ENCODE results near the gene PODXL. TPM values are rescaled to one million over a fixed set of nuclear protein-coding genes. Genes with fewer than 3 reads are reported as not detected.

PODXL gene
- total and polyA plus RNA-seq, 8 donors, result 2.9 to 241 (median 13.8) TPM

GRCh38 chr7:131595699-131596098 is 39.3 kb upstream of the PODXL start:
- no peaks in the 10 kb centered on the region for H3K4me1 ChIP-seq
- DNase-seq, result no peak
- no peak overlapping the region for H3K4me3 ChIP-seq
- no peaks in the 10 kb centered on the region for H3K27me3 ChIP-seq
- WGBS, 5 donors, result 74 to 85% (median 81%) methylated on average over 4 of the region's 4 CpGs
- TF ChIP-seq POLR2A (IDR thresholded peaks at IDR 0.05) (no peak), POLR2AphosphoS5 (IDR thresholded peaks at IDR 0.05) (no peak), EP300 (IDR thresholded peaks at IDR 0.05) (no peak)
- TF ChIP-seq, protein P1, sequence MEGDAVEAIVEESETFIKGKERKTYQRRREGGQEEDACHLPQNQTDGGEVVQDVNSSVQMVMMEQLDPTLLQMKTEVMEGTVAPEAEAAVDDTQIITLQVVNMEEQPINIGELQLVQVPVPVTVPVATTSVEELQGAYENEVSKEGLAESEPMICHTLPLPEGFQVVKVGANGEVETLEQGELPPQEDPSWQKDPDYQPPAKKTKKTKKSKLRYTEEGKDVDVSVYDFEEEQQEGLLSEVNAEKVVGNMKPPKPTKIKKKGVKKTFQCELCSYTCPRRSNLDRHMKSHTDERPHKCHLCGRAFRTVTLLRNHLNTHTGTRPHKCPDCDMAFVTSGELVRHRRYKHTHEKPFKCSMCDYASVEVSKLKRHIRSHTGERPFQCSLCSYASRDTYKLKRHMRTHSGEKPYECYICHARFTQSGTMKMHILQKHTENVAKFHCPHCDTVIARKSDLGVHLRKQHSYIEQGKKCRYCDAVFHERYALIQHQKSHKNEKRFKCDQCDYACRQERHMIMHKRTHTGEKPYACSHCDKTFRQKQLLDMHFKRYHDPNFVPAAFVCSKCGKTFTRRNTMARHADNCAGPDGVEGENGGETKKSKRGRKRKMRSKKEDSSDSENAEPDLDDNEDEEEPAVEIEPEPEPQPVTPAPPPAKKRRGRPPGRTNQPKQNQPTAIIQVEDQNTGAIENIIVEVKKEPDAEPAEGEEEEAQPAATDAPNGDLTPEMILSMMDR (IDR thresholded peaks at IDR 0.05), result no peak
- no peaks in the 10 kb centered on the region for H3K9me3 ChIP-seq
- no peaks in the 10 kb centered on the region for H3K36me3 ChIP-seq
- no peak overlapping the region for H3K27ac ChIP-seq
- intact Hi-C loops (cut with DNase I; ENCODE audit: low total_unique reads), result no loop called here

GRCh38 chr7:131591687-131592319 is 35.4 kb upstream of the PODXL start:
- whole genome bisulfite sequencing, 5 donors, result 54 to 71% (median 64%) methylated on average over 10 of the region's 10 CpGs
- no peak overlapping the region for H3K27ac ChIP-seq
- H3K4me3 ChIP-seq, result no peak overlapping the region
- intact Hi-C loops (cut with DNase I; ENCODE audit: low total_unique reads), result no loop called here
- no peak for TF ChIP-seq POLR2AphosphoS5 (IDR thresholded peaks at IDR 0.05)
- TF ChIP-seq EP300 (IDR thresholded peaks at IDR 0.05), result no peak
- no peak for TF ChIP-seq POLR2A (IDR thresholded peaks at IDR 0.05)
- TF ChIP-seq, protein P1 (IDR thresholded peaks at IDR 0.05), result no peak
- no peaks in the 10 kb centered on the region for H3K9me3 ChIP-seq
- H3K36me3 ChIP-seq, result no peaks in the 10 kb centered on the region
- peaks cover 0 to 2% (median 0%) of the 10 kb centered on the region in 4 donors for H3K4me1 ChIP-seq
- no peak for DNase-seq
- H3K27me3 ChIP-seq, result no peaks in the 10 kb centered on the region

DNA sequence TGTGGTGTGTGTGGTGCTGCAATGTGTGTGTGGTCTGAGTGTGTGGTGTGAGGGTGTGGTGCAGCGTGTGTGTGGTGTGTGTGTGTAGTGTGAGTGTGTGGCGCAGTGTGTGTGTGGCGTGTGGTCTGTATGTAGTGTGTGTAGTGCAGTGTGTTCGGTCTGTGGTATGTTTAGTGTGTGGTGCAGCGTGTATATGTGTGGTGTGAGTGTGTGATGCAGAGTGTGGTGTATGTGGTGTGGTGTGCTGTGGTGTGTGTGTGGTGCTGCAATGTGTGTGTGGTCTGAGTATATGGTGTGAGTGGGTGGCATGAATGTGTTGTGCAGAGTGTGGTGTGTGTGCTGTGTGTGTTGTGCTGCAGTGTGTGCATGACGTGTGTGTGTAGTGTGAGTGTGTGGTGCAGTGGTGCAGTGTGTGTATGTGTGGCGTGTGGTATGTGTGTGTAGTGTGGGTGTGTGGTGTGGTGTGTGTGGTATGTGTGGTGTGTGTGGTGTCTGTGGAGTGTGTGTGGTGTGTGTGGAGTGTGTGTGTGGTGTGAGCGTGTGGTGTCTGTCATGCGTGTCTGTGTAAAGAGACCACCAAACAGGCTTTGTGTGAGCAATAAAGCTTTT is 31.0 kb upstream of the PODXL start:
- TF ChIP-seq POLR2AphosphoS5 (IDR thresholded peaks at IDR 0.05), result no peak
- TF ChIP-seq POLR2A (IDR thresholded peaks at IDR 0.05), result no peak
- TF ChIP-seq, protein P1 (IDR thresholded peaks at IDR 0.05), result no peak
- TF ChIP-seq EP300 (IDR thresholded peaks at IDR 0.05), result no peak
- Histone ChIP-seq H3K9me3 (no peaks in the 10 kb centered on the region), H3K4me1 (peaks cover 0 to 8% (median 0%) of the 10 kb centered on the region in 4 donors), H3K36me3 (no peaks in the 10 kb centered on the region), H3K27me3 (no peaks in the 10 kb centered on the region), H3K27ac (no peak overlapping the region), H3K4me3 (no peak overlapping the region)
- DNase-seq, result no peak
- intact Hi-C loops (cut with DNase I; ENCODE audit: low total_unique reads), result no loop called here
- 83 to 89% (median 89%) methylated on average over 9 of the region's 9 CpGs for WGBS, 5 donors

DNA sequence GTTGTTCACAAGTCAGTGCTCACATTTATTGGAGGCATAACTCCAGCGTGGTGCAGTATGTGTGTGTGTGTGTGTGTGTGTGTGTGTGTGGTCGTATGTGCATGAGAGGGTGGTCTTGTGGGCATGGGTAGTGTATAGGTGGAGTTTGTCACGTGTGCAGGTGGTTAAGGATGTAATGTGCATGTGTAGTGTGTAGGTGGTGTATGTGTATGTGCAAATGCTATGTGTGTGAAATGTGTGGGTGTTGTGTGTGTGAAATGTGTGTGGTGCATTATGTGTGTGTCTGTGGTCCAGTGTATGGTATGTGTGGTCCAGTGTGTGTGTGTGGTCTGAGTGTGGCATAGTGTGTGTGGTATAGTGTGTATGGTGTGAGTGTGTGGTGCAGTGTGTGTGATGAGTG is 30.3 kb upstream of the PODXL start:
- intact Hi-C loops (cut with DNase I; ENCODE audit: low total_unique reads), result no loop called here
- H3K27ac ChIP-seq, result no peak overlapping the region
- no peaks in the 10 kb centered on the region for H3K36me3 ChIP-seq

More for the DNA sequence above, 30.3 kb upstream of the PODXL start:
- H3K27me3 ChIP-seq, result no peaks in the 10 kb centered on the region
- H3K4me1 ChIP-seq, result peaks cover 0 to 8% (median 0%) of the 10 kb centered on the region in 4 donors
- TF ChIP-seq POLR2A (IDR thresholded peaks at IDR 0.05), result no peak
- no peak for TF ChIP-seq EP300 (IDR thresholded peaks at IDR 0.05)
- TF ChIP-seq POLR2AphosphoS5 (IDR thresholded peaks at IDR 0.05), result no peak
- TF ChIP-seq, protein P1 (IDR thresholded peaks at IDR 0.05), result no peak
- DNase-seq, result no peak
- H3K9me3 ChIP-seq, result no peaks in the 10 kb centered on the region
- 38 to 69% (median 52%) methylated on average over 3 of the region's 3 CpGs for WGBS, 5 donors
- no peak overlapping the region for H3K4me3 ChIP-seq
